ENCODE measurements around the gene CAMK1D.

GRCh38 chr10:12534824-12535223 is 185.5 kb downstream of the CAMK1D start:
- TF ChIP-seq ARNTL (CRISPR knock-in tag; IDR thresholded peaks at IDR 0.05; ENCODE audit: borderline replicate concordance, low read depth), result no peak
- no peak for TF ChIP-seq CSDC2 (CRISPR knock-in tag; IDR thresholded peaks at IDR 0.05)

Measured in SK-N-SH treated with all-trans-retinoic acid at 6 μM for 48 hours (cell line).